Muscle of back (tissue), 11 donors: Measurements from ENCODE around the gene REELD1. TPM values are rescaled to one million over a fixed set of nuclear protein-coding genes. Genes with fewer than 3 reads are reported as not detected.

Experiments used
- DNase-seq, 3 donors: peaks; one replicate each; pipeline versions ENCODE4 v3.0.0 to v3.0.0-alpha.2; 2013
- polyA plus RNA-seq, 10 donors: library from polyadenylated mRNA; unstranded; fragments of 120-200 nt; gene quantifications; one replicate each; pipeline ENCODE4 v1.2.1, GENCODE V29; 2013; ENCODE audit not compliant: insufficient read length in 10 of 10

The REELD1 gene
- polyA plus RNA-seq, 10 donors = 0.07 to 0.33 (median 0.19) TPM; not detected in 6

DNA sequence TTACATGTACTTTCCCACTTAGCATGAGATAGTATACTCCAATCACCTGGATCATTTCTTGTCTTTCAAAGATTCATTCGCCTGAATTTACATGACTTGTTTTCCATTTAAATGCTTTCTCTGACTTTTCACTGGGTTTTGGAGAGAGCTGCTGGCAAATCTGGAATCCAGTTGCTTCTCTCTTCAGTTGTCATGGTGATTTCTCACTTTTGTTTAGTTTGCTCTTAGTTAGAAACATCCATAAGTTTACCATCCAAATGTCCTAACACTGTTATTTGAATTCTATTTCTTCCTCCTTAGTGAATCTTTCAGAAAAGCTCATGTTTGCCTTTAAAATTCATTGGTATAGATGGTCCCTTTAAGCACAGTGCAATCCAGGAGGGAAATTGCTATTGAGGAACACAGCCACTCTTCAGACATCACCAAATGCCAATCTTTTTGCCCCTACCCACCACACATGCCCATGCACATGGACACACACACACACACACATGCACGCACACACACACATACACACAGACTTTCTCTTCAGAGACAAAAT lies 51.7 kb downstream of the REELD1 start:
- no peak for DNase-seq

DNA sequence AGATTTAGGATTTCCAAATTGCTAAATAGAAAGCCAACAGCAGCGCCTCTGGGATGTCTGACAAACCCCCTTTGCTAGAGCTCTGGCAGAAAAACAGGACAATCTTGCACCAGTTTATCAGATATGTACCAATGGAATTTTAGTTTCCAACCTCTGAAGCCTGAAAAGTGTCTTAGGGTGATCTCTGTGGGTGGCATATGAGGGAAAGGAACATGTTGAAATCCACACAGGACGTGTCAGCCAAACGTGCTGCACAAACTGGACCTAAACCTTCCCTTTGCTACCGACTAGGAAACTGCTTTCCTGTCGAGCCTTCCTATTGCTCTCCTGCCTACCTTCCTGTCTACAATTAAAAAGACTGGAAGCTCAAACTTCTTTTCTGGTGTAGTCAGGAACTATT lies 53.5 kb downstream of the REELD1 start:
- DNase-seq = no peak

DNA sequence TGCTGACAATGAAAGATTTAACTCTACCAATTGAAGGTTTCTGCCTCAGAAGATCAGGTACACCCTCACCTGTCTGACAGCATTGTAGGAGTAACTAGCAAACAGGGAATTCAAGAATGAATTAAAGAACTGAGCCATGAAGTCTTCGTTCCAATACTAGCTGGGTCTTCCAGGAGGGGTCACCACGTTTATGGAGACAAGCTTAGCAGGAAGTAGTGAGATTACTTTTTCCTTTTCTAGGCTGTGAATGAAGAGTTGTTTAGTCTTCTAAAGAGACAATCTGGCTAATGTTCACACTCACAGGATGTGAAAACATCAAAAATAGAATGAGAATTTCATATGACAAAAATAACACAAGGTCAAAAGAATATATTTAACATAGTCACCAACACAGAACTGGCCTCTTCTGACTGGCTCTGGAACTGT lies 54.9 kb downstream of the REELD1 start:
- DNase-seq = no peak

DNA sequence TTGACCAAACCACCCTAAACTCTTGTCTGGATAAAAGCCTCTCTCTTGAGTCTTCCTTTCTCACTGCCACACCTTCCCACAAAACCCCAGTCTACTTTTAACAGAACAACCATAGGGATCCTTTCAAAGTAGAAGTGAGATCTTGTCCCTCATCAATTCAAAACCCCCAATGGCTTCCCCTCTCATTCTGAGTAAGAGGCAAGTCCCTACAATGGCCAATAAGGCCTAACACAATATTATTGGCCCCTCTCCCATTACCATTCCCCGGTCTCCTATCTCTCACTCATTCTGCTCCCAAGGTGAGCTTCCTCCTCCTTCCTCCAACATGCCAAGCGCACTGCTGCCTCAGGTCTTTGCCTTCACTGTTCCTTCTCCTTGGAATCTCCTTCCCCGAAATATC lies 57.1 kb downstream of the REELD1 start:
- no peak for DNase-seq

DNA sequence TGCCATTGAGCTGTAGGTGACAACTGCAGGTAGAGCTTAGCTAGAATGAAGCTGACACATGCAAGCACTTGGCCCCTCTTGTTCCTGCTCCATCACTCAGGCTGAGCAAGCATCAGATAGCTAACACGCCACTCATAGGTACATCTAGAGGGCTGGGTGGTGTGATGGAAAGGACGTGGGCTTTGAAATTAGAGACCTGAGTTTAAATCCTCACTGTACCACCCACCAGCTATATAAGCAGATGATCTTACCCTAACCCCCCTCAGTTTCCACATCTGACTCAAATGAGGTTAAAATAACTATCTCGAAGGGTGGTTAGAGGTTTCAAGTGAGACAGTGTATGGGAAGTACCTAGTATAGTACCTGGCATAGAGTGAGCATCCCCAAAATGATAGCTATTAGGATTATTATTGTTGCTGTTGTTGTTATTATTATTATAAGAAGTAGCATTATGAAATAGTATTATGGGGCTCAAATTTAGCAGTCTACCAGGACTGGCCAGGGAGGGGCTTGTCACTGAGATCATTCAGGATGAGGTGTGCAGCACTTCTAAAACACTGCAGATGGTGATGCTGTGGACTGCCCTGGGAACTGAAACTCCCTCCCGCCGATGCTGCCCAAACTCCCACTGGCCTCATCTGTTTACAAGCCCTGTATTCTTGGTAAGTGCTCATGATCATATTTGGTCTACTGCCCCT lies 59.0 kb downstream of the REELD1 start:
- DNase-seq = no peak

DNA sequence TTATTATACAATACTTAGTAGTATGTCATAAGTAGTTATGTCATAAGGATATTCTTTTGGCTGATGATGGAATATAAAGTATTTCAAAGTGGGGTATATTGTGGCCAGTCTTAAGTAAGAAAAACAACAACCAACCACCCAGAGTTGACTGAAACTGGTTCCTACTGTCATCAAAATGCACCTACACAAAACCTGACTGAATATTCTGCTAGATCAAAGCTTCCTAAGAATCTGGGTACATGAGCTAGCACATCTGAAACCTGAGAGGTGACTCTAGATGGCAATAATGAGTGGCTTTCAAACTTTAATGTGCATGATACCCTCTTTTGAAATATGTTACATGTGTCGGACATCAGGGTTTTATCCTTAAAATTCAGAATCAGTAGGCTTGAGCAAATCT lies 60.4 kb downstream of the REELD1 start:
- no peak for DNase-seq

DNA sequence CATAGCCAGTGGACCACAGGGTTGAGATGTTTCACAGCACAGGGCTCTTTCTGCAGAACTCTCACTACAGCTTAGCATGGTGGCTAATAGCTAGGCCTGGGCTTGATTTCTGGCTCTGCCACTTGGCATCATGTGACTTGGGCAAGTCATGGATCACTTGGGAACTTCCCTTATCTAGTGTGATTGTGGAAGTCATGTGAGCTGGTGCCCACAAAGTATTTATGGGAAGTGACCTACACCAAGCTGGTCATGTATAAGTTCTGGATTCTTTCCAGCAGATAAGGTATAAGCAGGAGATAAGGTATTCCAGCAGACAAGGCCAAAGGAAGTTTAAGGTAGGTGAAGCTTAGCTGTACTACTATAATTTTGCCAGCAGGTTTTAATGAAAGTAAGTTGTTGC lies 61.0 kb downstream of the REELD1 start:
- DNase-seq = no peak

DNA sequence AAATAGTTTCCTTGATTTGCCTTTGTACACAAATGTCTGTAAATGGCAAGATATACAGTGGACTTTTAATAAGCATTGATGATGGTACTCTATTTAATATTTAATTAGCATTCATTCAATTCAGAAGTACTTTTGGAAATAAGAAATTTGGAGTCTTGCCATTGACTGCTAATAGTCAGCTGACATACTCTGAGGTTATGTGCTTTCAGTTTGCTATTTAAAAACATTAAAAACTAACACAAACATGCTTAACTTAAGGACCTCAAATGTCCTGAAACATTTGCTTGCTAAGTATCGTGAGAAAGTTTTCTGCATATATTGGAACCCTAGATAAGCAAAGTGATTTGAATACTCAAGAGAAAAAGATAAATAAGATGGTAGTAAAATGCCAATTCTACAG lies 64.6 kb downstream of the REELD1 start:
- DNase-seq = no peak

Other genes starting within 250 kb of the REELD1 start
- 10 to 100 TPM; 29.3 to 50.7 (median 38.2) TPM for gene LSM6, start 38.8 kb upstream of the REELD1 start, polyA plus RNA-seq